SK-N-MC (cell line): ENCODE measurements around the gene ITGB1.

ENCODE experiments used
- DNase-seq: peaks from one replicate; pipeline ENCODE4 v3.0.0-alpha.2; 2011; ENCODE audit warnings: low read depth, low spot score
- H3K27ac ChIP-seq: fragments of 200-600 bp; sonication (generic); 2 replicates; pipeline ENCODE4 v1.5.1; 2016; ENCODE audit warnings: mixed run types
- H3K36me3 ChIP-seq: fragments of 200-600 bp; sonication (generic); 2 replicates; pipeline ENCODE4 v1.6.1; 2017; ENCODE audit warnings: antibody characterized with exemption, low read length, mixed read lengths; ENCODE audit not compliant: insufficient read depth
- H3K4me3 ChIP-seq: fragments of 200-600 bp; sonication (generic); 2 replicates; pipeline ENCODE4 v1.5.1; 2016
- H3K9ac ChIP-seq: fragments of 200-600 bp; sonication (generic); 2 replicates; pipeline ENCODE4 v1.8.0; 2017; ENCODE audit warnings: mixed run types, mixed read lengths; ENCODE audit not compliant: insufficient read length
- H3K9me3 ChIP-seq: fragments of 200-600 bp; sonication (generic); 2 replicates; pipeline ENCODE4 v1.6.1; 2017; ENCODE audit warnings: low read depth, mild to moderate bottlenecking, antibody characterized with exemption, low read length, moderate library complexity, mixed read lengths
- EZH2 ChIP-seq: fragments of 200-600 bp; sonication (generic); IDR thresholded peaks from one replicate; pipeline ENCODE4 v1.6.1; 2017; ENCODE audit warnings: antibody characterized with exemption
- FOXP2 ChIP-seq: optimal IDR thresholded peaks from 2 replicates; pipeline ENCODE3; 2011; ENCODE audit warnings: mild to moderate bottlenecking, moderate library complexity; ENCODE audit not compliant: insufficient read depth; ENCODE audit errors: extremely low read length, control extremely low read depth
- POLR2AphosphoS5 ChIP-seq: IDR thresholded peaks from 2 replicates; pipeline ENCODE4 v1.6.1; 2012; ENCODE audit warnings: mild to moderate bottlenecking, low read depth, low read length, borderline replicate concordance

ITGB1 gene

DNA sequence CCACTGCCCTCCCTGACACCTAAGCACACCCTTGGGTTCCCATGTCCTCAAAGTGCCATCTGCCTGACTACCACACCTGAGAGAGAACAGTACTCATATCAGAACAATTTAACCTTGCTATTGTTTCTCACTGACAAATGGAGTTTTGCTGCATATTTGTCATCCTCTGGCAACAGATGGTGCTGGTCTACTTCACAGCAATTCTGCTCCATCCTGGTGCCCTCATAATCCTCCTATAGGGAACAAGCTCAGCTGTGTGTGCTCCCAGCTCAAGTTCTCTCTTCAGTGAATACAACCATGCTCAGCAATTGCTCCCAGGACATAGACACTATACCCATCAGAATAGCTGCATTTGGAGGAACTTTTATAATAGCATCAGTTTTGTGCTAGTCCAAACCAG, 32.8 kb upstream of the ITGB1 start:
- no peak overlapping the region for H3K27ac ChIP-seq
- H3K36me3 ChIP-seq = no peaks in the 10 kb centered on the region
- H3K9ac ChIP-seq = no peak overlapping the region
- TF ChIP-seq POLR2AphosphoS5 (no peak), EZH2 (no peak), FOXP2 (no peak)
- no peaks in the 10 kb centered on the region for H3K9me3 ChIP-seq
- no peak for DNase-seq
- no peak overlapping the region for H3K4me3 ChIP-seq

DNA sequence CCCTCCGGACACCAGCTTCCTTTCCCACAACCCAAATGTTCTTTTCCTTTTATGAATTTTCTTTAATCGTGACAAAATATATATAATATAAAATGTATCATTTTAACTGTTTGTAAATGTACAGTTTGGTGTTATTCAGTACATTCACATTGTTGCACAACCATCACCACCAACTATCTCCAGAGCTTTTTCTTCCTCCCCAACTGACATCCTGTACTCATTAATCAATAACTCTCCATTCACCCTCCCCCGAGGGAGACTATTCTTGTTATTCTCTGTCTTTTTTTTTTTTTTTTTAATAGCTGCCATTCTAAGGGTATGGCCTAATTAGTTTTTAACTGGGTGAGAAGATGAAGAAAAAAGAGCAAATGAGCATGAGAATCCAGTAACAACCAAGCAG, 30.6 kb upstream of the ITGB1 start:
- Histone ChIP-seq H3K9me3 (no peaks in the 10 kb centered on the region), H3K4me3 (no peak overlapping the region), H3K27ac (no peak overlapping the region), H3K36me3 (no peaks in the 10 kb centered on the region), H3K9ac (no peak overlapping the region)
- TF ChIP-seq POLR2AphosphoS5 (no peak), FOXP2 (no peak), EZH2 (no peak)
- DNase-seq = no peak

DNA sequence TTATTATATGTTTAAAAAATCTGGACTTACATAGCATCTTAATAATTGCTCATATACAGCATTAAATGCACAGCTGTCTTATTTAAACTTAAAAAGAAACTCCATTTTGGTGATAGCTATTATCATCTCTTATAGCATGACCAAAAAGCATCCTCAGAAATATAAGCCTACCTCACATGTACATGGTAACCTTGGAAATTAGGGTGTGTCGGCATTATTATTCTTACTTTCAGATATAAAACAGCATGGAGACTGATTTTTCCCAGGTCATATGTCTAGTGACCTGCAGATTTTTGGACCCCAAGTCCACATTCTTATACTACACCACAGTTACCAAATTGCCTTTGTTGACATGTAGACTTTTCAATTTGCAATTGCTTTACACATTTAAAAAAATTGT, 29.1 kb upstream of the ITGB1 start:
- DNase-seq = no peak
- H3K36me3 ChIP-seq = no peaks in the 10 kb centered on the region
- no peak overlapping the region for H3K4me3 ChIP-seq
- H3K27ac ChIP-seq = no peak overlapping the region
- TF ChIP-seq EZH2 = no peak
- H3K9ac ChIP-seq = no peak overlapping the region
- no peaks in the 10 kb centered on the region for H3K9me3 ChIP-seq

- no peak overlapping the region for H3K4me3 ChIP-seq
- DNase-seq = no peak
These were observed 27.8 kb upstream of the ITGB1 start for GRCh38 chr10:32985775-32986350.

DNA sequence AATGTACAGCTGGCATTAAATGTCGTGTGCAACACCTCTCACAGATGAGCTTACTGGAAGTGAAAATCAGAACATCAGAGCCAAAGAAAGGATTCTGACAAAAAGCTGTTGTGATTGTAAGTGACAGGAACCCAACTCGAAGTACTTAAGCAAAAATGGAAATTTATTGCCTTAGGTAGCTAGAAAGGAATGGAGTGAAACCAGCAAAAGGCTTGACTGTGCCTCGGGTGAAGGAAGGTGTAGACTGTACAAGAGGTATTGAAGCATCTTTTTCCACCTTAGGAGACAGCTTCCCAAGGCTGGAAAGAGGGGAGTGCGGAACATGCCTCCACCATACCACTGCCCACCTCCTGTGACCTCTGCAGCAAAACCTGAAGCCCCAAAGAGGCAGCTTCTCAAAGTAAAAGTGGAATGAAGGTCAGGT, 27.3 kb upstream of the ITGB1 start:
- no peak overlapping the region for H3K27ac ChIP-seq
- H3K4me3 ChIP-seq = no peak overlapping the region

More at GRCh38 chr10:32985775-32986350, 27.8 kb upstream of the ITGB1 start:
- Histone ChIP-seq H3K9me3 (no peaks in the 10 kb centered on the region), H3K9ac (no peak overlapping the region), H3K27ac (no peak overlapping the region), H3K36me3 (no peaks in the 10 kb centered on the region)
- TF ChIP-seq POLR2AphosphoS5 (no peak), EZH2 (no peak), FOXP2 (no peak)

DNA sequence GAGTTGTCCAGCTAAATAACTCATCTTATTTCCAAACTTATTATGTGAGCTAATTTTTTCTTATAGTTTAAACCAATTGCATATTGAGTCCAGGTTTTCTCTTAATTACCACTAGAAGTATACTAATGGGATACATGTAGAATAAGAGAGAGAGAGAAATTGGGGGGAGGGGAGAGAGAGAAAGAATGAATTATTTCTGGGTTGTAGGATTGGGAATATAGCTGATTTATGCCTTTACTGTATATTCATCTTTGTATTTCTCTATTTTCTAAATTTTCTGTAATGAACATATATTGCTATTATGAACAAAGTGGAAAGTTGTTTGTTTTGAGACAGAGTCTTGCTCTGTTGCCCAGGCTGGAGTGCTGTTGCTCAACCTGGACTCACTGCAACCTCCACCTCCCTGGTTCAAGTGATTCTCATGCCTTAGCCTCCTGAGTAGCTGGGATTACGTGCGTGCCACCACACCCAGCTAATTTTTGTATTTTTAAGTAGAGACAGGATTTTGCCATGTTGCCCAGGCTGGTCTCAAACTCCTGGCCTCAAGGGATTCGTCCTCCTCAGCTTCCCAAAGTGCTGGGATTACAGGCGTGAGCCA, 26.1 kb upstream of the ITGB1 start:
- TF ChIP-seq POLR2AphosphoS5 (no peak), FOXP2 (no peak), EZH2 (no peak)
- Histone ChIP-seq H3K9ac (no peak overlapping the region), H3K4me3 (no peak overlapping the region), H3K36me3 (no peaks in the 10 kb centered on the region), H3K27ac (no peak overlapping the region), H3K9me3 (no peaks in the 10 kb centered on the region)
- DNase-seq = no peak

More for the DNA sequence above, 27.3 kb upstream of the ITGB1 start:
- Histone ChIP-seq H3K9me3 (no peaks in the 10 kb centered on the region), H3K36me3 (no peaks in the 10 kb centered on the region), H3K9ac (no peak overlapping the region)
- TF ChIP-seq EZH2 (no peak), FOXP2 (no peak), POLR2AphosphoS5 (no peak)
- no peak for DNase-seq

GRCh38 chr10:32982911-32983909, 25.2 kb upstream of the ITGB1 start:
- Histone ChIP-seq H3K9me3 (no peaks in the 10 kb centered on the region), H3K4me3 (no peak overlapping the region), H3K27ac (0 out of 2 replicates have a peak overlapping the region, but pooled peaks have one; percentile 36), H3K9ac (no peak overlapping the region), H3K36me3 (no peaks in the 10 kb centered on the region)
- DNase-seq = no peak
- TF ChIP-seq EZH2 (no peak), FOXP2 (no peak), POLR2AphosphoS5 (no peak)

DNA sequence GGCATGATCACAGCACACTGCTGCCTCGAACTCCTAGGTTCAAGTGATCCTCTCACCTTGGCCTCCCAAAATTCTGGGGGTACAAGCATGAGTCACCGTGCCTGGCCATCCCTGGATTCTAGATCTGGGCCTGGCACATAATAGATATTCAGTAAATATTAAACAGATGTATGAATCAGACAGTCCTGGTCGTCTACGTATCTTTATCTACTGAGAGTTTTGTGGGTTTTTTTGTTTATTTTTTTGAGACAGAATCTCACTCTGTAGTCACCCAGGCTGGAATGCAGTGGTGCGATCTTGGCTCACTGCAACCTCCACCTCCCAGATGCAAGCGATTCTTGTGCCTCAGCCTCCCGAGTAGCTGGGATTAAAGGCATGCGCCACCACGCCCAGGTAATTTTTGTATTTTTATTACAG, 24.3 kb upstream of the ITGB1 start:
- H3K4me3 ChIP-seq = no peak overlapping the region
- no peak overlapping the region for H3K27ac ChIP-seq

More for the DNA sequence above, 24.3 kb upstream of the ITGB1 start:
- Histone ChIP-seq H3K36me3 (no peaks in the 10 kb centered on the region), H3K9ac (no peak overlapping the region), H3K9me3 (no peaks in the 10 kb centered on the region)
- no peak for TF ChIP-seq FOXP2
- no peak for TF ChIP-seq POLR2AphosphoS5
- TF ChIP-seq EZH2 = no peak
- DNase-seq = no peak
